GM21717 (cell line): ENCODE measurements around the gene RIN3.

ENCODE experiments used
- ATAC-seq: cut with Tn5 transposase; IDR thresholded peaks from one replicate; pipeline ENCODE4 v1.9.1; 2021; ENCODE audit warnings: mild to moderate bottlenecking, moderate library complexity; ENCODE audit not compliant: unreplicated experiment

RIN3 gene

GRCh38 chr14:92506231-92506630 lies 7.3 kb upstream of the RIN3 start:
- ATAC-seq, result no peak

- ATAC-seq, result peak; percentile 47
These were observed 6.3 kb upstream of the RIN3 start for GRCh38 chr14:92507174-92507768.

DNA sequence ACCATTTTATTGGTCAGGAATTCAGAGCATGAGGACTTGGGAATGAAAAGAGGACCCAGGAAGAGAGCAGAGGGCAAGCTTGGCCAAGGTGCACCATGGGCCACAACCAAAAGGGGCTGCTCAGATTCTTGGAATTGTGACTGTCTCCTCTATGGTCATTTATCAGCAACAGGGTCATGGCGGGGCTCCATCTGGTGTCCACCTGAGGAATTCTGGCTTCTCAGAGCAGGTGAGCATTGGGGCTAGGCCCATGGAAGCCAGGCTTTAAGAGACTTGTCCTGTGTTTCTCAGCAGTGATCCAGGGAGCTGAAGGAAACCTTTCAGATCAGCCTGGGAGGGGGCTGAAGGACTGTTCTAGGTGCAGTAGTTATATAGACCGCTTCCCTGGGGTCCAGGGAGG lies 2.6 kb upstream of the RIN3 start:
- no peak for ATAC-seq

DNA sequence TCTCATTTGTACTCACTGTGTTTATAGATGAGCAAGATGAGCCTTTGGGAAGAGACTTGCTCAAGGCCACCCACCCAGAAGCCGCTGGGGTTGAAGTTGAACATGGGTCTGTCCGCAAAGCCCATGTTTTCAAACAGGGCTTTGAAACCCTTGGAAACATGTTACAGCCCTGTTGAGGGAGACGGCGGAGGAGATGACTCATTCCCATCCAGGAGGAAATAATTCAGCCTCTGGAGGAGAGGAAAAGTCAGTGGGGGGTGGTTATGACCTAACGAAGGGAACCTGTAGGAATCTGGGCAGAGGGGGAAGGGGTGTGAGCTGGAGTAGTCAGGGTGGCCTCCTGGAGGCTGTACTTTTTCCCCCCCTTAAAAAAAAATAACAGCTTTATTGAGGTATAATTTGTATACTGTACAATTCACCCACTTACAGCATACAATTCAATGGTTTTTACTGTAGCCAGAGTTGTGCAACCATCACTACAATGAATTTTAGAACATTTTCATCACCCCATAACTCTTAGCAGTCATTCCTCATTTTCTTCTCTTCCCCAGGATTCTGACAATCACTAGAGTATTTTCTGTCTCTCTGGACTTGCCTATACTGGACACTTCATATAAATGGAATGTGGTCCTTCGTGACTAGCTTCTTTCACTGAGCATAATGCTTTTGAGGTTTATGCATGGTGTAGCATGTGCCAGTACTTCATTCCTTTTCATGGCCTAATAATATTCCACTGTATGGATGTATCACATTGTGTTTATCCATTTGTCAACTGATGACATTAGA lies 1.9 kb upstream of the RIN3 start:
- ATAC-seq, result no peak

DNA sequence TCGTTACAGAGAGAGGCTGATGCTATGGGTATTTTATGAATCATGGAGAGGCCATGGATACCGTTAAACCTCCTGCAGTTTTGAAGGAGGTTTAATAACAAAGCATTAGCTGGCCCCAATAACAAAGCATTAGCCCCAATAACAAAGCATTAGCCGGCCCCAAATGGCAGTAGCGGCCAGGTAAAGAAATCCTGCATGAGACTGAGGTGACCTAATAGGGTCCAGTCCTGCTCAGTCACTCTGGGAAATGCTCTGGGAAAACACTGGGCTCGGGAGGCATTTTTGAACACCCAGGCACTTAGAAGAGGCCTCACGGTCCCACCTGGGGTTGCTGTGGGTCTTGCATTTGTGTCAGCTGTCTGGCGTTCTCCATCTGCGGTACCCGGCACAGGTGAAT lies 776 bp upstream of the RIN3 start:
- no peak for ATAC-seq

DNA sequence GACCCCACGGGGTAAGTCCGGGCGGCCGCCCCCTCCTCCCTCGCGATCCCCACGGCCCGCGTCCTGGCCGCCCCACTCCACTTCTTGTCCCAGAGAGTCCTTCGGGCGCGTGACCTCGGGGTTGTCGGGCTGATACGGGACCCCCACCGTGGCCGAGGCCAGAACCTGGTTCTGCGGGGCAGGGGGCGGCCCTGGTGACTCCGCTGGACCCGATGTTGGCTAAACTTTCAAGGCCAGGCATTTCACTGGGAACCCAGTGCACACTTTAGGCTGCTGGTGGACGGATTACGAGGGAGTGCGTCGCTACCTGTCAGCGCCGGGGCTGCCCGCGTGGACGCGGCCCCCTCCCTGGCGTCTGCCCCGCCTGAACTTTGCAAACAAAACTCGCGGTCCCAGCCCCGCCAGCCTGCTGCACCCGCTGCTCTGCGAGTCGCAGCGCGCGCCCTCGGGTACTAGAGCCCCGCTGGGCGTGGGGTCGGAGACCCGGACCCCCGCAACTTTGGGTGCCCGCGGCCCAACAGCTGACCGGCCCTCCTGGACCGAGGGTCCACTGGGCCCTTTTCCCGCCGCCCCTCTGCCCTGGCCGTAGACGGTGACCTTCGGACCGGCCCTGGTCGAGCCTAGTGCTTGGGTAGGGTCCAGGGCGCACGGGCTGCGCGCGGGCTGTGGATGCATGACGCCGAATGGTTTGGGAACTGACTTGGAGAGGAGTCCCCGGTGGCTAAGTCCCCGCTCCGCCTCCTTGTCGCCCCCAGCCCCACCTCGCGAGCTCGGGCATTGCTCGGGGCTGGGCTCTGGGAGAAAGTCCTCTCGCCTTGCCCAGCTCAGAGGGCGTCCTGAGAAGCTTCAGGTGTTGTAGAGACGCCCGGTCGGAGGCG lies 624 bp downstream of the RIN3 start:
- ATAC-seq, result peak; percentile 20

- no peak for ATAC-seq
These were observed 1.4 kb downstream of the RIN3 start for GRCh38 chr14:92514844-92515514.

DNA sequence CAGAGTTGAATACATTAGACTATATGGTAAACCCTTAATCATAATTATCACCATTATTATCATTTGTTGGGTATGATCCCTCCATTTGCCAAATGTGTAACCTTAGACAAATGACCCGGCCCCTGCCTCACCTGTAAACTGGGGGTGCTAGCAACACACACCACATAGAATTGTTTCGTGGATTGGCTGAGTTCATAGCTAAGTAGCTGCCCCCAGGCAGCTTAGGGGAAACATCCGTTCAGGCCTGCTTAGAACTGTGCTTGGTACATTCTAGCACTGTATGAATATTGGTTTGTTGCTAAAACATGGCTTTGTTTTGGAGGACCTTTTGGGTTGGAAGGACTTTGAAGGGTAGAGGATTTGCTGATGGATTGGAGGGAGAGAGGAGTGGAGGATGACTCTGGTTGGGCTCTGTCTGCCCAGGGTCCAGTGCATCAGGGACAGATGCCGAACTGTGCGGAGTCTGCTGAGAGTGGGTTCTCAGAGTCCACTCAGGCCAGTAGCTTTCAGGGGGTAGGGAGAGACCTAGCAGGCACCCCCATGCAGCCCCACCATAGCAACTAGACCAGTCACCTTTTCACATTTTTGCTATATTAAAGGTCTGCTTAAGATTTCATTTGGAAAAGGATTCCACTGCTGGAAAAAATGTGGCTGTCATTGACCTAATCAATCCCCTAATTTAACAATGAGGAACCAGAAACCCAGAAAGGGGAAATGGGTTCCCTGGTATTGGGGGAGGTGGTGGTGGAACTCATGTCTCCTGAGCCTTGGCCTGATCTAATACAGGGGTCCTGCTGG lies 2.2 kb downstream of the RIN3 start:
- no peak for ATAC-seq

DNA sequence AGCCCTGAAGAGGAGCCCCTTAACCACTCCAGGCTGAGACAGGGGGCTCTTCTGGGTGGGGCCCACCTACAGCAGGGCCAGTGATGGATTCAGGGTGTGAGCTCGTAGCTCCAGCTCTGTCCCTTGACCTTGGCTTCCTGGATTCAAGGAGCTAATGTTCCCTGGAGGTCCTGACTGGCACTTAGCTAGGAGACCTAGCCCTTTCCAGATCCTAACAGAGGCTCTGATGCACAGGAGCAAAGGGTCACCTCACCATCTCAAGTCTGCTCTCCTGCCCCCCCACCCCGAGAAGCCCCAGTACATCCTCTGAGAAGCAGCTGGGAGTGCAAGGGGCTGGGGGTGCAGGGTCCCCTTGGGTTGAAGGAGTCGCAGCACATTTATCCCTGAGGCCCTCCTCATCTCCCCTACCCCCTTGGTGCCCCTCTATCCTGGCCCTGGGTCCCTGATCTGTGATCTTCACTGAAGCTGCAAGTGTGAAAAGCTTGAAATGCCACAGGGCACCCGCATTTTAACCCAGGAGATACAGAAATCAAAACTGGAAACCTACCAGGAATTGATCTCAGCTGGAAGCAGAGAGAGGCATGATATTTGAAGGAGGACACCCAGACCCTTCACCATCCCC lies 2.9 kb downstream of the RIN3 start:
- no peak for ATAC-seq

DNA sequence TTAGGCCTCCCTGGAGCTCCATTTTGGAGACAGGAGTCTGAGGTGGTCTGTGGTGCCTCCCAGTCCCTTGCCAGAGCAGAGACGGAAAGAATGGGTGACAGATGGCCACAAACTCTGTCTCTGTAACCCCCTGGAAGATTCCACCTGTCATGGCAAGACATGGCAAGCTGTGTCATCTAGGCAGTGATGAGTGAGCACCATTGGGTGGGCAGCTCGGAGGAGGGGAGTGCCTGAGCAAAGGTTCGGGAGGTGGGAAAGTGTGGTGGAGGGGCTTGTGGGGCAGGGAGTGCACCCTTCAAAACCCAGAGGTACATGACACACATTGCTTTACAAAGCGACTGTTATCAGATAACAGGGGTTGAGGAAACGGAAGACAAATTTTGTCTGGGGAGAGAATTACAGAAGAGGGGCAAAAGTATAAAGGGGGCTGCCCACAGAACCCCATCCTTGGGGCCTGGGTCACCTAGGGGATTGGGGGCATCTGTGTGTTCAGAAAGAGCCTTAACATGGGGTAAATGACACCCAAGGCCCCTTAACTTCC lies 3.5 kb downstream of the RIN3 start:
- no peak for ATAC-seq

GRCh38 chr14:92517761-92518160 lies 4.2 kb downstream of the RIN3 start:
- no peak for ATAC-seq

GRCh38 chr14:92519246-92520101 lies 5.9 kb downstream of the RIN3 start:
- no peak for ATAC-seq

GRCh38 chr14:92520102-92521057 lies 6.8 kb downstream of the RIN3 start:
- no peak for ATAC-seq

- no peak for ATAC-seq
These were observed 7.5 kb downstream of the RIN3 start for GRCh38 chr14:92521058-92521415.

DNA sequence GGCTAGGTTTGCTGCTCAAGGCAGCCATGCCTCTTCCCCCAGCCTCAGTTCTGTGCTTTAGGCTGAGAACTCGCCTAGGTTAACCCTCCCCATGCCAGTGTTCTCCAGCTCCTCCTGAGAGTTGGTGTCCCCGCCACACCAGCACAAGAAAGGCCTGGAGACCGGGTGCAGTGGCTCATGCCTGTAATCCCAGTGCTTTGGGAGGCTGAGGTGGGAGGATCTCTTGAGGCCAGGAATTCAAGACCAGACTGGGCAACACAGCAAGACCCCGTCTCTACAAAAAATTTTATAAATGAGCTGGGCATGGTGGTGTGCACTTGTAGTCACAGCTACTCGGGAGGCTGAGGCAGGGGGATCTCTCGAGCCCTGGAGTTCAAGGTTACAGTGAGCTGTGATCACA lies 10.2 kb downstream of the RIN3 start:
- ATAC-seq, result no peak

GRCh38 chr14:92524602-92525185 lies 11.1 kb downstream of the RIN3 start:
- ATAC-seq, result no peak

- no peak for ATAC-seq
These were observed 11.9 kb downstream of the RIN3 start for GRCh38 chr14:92525322-92526095.
